AG04450 (cell line): ENCODE data around the gene ADAMTS17. TPM values are rescaled to one million over a fixed set of nuclear protein-coding genes. Genes with fewer than 3 reads are reported as not detected.
A peak's percentile ranks its signal among the peaks of the same experiment; 100 is the strongest.
"Not testable (repeated sequence)": the region's sequence is repeated elsewhere in the genome, so short reads cannot be mapped to it uniquely, and the experiment has no call there.

Source experiments
- CTCF ChIA-PET: fragments of 300-600, 350-600 bp; formaldehyde crosslinking; extraction: SDS; loops from one replicate; lab custom pipeline; 2022; ENCODE audit warnings: antibody characterized with exemption, inconsistent platforms; lab: Charles Lee
- POLR2A ChIA-PET: fragments of 350-600 bp; formaldehyde crosslinking; extraction: SDS; loops from one replicate; lab custom pipeline; 2021; ENCODE audit warnings: antibody characterized with exemption, inconsistent platforms; lab: Yijun Ruan, JAX
- DNase-seq: peaks from one replicate; pipeline ENCODE4 v3.0.0-alpha.2; 2011; ENCODE audit warnings: low read depth, low spot score
- H3K27ac ChIP-seq: one replicate; pipeline ENCODE4 v1.5.1; 2012; ENCODE audit warnings: low read depth, low read length, control low read depth
- H3K27me3 ChIP-seq: one replicate; pipeline ENCODE4 v1.6.0; 2012; ENCODE audit warnings: low read length; ENCODE audit not compliant: control insufficient read depth, insufficient read depth
- H3K4me3 ChIP-seq: 2 replicates; pipeline ENCODE4 v1.5.1; 2011; ENCODE audit warnings: mild to moderate bottlenecking, low read depth, low read length, control low read depth
- H3K9me3 ChIP-seq: 2 replicates; pipeline ENCODE4 v1.5.1; 2012; ENCODE audit warnings: low read length; ENCODE audit not compliant: control insufficient read depth, insufficient read depth
- polyA plus RNA-seq: library from polyadenylated mRNA; depleted of rRNA; stranded (reverse); fragments of >200 nt; gene quantifications from 2 replicates; pipeline ENCODE4 v1.2.3, GENCODE V29; 2011
- TF ChIP-seq, protein P1 (sequence below): IDR thresholded peaks from 2 replicates; pipeline ENCODE4 v1.5.1; 2011; ENCODE audit warnings: low read depth, low read length, control low read depth, inconsistent platforms

Gene ADAMTS17
- polyA plus RNA-seq, 1 experiment, result 0.06 TPM

DNA sequence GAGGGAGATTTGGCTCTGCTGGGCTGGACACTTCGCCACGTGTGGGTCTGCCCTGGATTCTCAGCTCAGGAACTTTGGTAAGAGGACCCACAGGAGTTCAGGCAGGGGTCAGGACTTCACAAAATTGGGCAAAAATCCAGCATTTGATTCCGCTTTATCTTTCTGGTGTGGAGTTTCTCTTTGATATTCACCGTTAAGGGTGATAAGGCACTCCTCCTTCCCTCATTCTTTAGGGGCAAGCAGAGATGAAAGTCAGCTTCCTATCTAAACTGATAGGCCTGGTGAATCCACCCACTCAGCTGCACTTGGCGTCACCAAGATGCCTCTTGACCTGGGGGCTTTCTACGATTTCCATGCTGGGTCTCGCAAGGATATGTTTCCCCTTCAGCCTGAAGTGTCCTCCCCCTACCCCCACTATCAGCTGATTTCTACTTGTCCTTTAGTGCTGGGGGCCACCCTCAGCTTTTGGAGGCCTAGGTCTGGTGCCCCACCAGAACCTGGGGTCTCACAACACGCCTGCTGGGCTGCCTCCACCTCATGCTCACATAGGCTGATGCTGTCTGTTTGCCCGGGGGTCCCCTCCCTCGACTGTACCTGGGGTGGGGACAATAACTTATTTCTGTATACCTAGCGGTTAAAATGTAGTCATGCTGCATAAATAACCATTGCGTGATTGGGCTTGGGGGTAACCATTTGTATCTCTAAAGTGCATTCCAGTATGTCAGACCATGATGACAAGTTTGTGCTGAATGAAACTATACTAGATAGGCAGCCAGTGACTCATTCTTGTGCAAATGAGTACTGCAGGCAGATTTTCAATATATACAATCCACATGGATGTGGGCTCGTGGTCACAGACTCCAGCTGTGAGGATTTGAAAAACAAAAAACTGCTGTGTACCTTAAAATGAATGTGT lies 248.3 kb downstream of the ADAMTS17 start:
- Histone ChIP-seq H3K9me3 (peaks cover 8% of the 10 kb centered on the region), H3K4me3 (no peak overlapping the region), H3K27me3 (no peaks in the 10 kb centered on the region), H3K27ac (peak overlapping the region; percentile 47)
- ChIA-PET CTCF (no interaction called here), POLR2A (no interaction called here)
- TF ChIP-seq, protein P1, sequence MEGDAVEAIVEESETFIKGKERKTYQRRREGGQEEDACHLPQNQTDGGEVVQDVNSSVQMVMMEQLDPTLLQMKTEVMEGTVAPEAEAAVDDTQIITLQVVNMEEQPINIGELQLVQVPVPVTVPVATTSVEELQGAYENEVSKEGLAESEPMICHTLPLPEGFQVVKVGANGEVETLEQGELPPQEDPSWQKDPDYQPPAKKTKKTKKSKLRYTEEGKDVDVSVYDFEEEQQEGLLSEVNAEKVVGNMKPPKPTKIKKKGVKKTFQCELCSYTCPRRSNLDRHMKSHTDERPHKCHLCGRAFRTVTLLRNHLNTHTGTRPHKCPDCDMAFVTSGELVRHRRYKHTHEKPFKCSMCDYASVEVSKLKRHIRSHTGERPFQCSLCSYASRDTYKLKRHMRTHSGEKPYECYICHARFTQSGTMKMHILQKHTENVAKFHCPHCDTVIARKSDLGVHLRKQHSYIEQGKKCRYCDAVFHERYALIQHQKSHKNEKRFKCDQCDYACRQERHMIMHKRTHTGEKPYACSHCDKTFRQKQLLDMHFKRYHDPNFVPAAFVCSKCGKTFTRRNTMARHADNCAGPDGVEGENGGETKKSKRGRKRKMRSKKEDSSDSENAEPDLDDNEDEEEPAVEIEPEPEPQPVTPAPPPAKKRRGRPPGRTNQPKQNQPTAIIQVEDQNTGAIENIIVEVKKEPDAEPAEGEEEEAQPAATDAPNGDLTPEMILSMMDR, result no peak
- DNase-seq, result peak; percentile 41

DNA sequence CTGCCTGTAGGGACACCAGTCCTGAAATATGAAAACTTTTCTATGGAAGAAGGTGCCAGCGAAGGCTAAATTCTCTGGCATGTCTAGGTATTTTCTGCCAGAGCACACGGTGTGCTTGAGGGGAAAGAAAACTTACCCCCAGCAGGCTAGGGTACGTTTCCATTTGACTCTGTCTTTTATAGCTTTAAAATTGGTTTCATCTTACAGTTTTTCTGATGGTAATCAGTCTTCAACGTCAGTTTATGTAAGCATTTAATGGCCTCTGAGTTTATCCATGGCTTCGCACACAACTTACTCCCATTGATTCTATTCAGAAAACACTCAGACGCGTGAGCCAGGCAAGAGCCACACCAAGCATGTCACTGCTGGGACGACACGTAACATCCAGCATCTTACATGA lies 249.7 kb downstream of the ADAMTS17 start:
- Histone ChIP-seq H3K4me3 (no peak overlapping the region), H3K27me3 (no peaks in the 10 kb centered on the region), H3K27ac (no peak overlapping the region), H3K9me3 (0 out of 2 replicates have a peak, but pooled peaks cover 4% of the 10 kb centered on the region)
- TF ChIP-seq, protein P1, result no peak
- POLR2A ChIA-PET, result no interaction called here
- CTCF ChIA-PET, result no interaction called here
- no peak for DNase-seq

DNA sequence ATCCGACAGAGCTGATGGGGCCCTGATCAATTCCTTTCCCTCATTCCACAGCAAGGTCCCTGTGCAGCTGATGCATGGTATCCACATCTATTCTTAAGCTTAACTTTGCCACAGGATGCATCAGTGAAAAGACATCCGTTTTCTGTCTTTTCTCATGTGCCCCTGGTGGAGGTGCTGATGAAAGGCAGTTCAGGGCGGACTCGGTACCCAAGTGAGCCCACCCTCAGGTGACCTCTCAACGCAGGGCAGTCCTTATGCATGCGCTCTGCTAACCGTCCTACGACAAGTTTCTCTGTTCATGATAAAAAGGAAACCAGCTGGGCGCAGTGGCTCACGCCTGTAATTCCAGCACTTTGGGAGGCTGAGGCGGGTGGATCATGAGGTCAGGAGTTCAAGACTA lies 251.4 kb downstream of the ADAMTS17 start:
- H3K9me3 ChIP-seq, result 0 out of 2 replicates have a peak, but pooled peaks cover 4% of the 10 kb centered on the region
- POLR2A ChIA-PET, result no interaction called here
- CTCF ChIA-PET, result no interaction called here
- TF ChIP-seq, protein P1, result no peak
- no peaks in the 10 kb centered on the region for H3K27me3 ChIP-seq
- no peak overlapping the region for H3K27ac ChIP-seq
- DNase-seq, result no peak
- no peak overlapping the region for H3K4me3 ChIP-seq

DNA sequence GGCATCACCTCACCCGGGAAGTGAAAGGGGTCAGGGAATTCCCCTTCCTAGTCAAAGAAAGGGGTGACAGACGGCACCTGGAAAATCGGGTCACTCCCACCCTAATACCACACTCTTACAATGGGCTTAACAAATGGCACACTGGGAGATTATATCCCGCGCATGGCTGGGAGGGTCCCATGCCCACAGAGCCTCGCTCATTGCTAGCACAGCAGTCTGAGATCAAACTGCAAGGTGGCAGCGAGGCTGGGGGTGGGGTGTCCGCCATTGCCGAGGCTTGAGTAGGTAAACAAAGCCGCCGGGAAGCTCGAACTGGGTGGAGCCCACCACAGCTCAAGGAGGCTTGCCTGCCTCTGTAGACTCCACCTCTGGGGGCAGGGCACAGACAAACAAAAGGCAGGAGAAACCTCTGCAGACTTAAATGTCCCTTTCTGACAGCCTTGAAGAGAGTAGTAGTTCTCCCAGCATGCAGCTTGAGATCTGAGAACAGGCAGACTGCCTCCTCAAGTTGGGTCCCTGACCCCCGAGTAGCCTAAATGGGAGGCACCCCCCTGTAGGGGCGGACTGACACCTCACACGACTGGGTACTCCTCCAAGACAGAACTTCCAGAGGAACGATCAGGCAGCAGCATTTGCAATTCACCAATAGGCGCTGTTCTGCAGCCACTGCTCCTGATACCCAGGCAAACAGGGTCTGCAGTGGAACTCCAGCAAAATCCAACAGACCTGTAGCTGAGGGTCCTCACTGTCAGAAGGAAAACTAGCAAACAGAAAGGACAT lies 257.5 kb downstream of the ADAMTS17 start:
- H3K9me3 ChIP-seq, H3K4me3 ChIP-seq, H3K27ac ChIP-seq, DNase-seq, CTCF ChIA-PET, POLR2A ChIA-PET, H3K27me3 ChIP-seq: not testable (repeated sequence)

DNA sequence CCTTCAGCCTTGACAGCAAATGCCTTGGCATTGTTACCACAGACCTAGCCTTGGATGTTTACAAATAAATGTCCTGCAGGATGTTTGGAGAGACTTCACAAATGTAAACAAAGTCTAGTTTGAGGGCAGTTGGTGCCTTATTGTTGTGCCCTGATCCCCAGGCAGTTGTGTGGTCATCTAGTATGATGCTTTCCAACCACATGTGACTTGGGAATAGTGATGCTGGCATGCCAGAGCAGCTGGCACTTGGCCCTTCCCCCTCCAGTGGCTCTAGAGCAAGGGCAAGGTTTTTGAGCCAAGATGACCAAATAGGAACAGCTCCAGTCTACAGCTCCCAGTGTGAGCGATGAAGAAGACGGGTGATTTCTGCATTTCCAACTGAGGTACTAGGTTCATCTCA lies 258.2 kb downstream of the ADAMTS17 start:
- POLR2A ChIA-PET, result no interaction called here
- CTCF ChIA-PET, result no interaction called here
- DNase-seq, result no peak
- Histone ChIP-seq H3K27me3 (no peaks in the 10 kb centered on the region), H3K9me3 (no peaks in the 10 kb centered on the region; the same call in 1 of the 2 replicates), H3K4me3 (no peak overlapping the region), H3K27ac (no peak overlapping the region)
- TF ChIP-seq, protein P1, result no peak
